HG03095 (cell line): ENCODE data around the gene MSLN.
A peak's percentile ranks its signal among the peaks of the same experiment; 100 is the strongest.
"Not testable (repeated sequence)": the region's sequence is repeated elsewhere in the genome, so short reads cannot be mapped to it uniquely, and the experiment has no call there.

Experiments
- ATAC-seq: cut with Tn5 transposase; IDR thresholded peaks from one replicate; pipeline ENCODE4 v1.9.1; 2021; ENCODE audit warnings: moderate library complexity; ENCODE audit not compliant: unreplicated experiment

MSLN gene

DNA sequence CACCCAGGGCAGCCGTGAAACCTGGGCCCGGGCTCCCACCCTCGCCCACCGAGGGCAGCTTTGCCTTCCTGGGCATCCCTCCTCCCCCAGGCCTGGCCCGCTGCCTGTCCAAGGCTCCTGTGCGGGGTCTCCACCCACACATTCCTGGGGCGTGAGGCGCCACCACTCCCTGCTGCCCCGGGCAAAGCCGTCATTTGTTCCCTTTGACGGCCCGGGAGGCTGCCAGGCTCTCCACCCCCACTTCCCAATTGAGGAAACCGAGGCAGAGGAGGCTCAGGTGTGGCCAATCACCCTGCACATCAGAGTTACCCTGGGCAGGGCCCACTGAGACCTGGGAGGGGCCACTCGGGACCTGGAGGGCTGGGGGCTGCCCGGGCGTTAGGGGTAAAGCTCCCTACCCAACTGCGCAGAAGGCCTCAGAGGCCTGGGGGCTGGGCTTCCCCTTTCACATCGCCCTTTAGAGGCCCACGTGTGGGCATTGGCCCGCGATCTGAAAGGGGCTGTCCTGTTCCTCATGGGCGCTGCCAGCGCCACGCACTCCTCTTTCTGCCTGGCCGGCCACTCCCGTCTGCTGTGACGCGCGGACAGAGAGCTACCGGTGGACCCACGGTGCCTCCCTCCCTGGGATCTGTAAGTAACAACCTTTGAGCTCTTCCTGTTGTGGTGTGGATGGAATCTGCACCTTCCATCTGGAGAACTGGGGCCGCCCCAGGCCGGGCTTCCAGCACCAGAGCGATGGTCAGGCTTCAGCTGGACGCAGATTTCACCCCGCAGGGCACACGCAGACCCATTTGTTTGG, at the start of gene MSLN:
TSS of gene MSLN (plus strand) at position 190 of the 799 bp plus-strand sequence. CDS start 1,947 bp downstream, outside the sequence.
- no peak for ATAC-seq

DNA sequence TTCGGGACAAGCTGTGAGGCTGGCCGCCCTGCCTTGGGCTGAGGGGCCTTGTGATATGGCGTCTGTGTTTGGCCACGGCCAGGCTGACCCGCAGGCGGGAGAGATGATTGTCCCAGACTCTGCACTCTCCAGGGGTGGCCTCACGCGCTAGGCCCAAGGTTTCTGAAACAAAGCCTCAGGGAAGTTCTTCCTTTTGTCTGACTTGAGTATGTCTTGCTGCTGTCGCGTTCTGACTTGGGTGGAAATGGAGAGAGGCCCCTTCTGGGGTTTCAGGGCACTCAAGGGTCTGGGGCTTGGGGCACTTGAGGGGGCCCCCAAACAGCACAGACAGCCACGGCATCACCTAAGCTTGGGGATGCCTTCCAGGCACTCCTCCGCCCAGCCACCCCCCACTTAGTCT, 49.5 kb upstream of the MSLN start:
- no peak for ATAC-seq

DNA sequence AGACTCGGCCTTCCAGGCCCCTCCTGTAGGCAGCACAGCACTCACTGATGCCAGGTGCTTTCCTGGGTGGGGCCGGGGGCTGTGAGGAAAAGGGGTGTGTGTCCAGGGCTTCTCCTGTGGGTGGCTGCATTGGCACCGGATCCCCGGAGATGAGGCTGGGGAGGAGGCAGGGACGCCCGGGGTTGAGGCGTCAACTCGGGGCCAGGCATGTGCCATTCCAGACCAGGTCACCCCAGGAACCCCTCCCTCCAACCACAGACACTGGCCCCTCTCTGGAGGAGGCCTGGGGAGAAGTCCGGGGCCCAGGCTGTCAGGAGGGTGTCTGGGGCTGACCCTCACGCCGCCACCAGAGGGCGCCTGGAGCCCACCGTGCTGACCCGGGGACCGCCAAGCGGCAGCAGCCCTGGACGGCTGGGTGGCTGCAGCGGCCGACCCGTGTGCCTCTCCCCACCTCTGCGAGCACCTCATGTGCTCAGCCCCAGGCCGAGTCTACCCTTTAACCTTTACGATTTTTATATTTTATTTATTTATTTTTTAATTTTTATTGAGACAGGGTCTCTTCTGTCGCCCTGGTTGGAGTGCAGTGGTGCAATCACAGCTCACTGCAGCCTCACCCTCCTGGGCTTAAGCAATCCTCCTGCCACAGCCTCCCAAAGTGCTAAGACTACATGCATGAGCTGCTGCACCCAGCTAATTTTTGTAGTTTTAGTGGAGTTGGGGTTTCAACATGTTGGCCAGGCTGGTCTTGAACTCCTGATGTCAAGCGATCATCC, 48.8 kb upstream of the MSLN start:
- ATAC-seq: no peak

DNA sequence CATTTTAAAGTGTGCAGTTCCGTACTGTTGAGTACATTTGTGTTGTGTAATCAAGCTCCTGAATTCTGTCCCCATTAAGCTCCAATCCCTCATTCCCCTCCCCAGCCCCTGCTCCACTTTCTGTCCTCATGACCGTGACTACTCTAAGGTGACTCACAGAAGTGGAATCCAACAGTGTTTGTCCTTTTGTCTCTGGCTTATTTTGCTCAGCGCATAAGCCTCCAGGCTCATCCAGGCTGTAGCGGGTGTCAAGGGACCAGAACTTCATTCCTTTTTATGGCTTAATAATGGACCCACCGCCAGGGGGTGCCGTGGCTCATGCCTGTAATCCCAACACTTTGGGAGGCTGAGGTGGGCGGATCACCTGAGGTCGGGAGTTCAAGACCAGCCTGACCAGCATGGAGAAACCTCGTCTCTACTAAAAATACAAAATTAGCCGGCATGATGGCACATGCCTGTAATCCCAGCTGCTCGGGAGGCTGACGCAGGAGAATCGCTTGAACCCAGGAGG, 47.7 kb upstream of the MSLN start:
- not testable (repeated sequence) for ATAC-seq

DNA sequence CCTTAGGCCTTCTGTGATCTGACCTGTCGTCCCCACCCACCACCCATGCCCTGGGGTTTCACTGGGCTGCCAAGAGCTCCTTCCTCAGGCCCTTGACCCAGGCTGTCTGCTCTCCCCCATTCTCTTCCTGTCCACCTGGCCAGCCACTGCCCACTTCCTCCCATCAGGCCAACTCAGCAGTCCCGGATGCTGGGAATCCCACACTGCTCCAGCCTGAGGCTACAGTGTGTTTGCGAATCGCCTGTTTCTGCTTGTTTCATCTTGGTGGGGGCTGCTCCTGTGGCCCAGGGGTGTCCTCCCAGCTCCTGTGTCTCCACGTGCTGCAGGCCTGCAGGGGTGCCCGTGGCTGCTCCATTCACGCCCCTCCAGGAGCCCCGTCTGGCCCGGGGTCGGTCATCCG, 46.5 kb upstream of the MSLN start:
- no peak for ATAC-seq

DNA sequence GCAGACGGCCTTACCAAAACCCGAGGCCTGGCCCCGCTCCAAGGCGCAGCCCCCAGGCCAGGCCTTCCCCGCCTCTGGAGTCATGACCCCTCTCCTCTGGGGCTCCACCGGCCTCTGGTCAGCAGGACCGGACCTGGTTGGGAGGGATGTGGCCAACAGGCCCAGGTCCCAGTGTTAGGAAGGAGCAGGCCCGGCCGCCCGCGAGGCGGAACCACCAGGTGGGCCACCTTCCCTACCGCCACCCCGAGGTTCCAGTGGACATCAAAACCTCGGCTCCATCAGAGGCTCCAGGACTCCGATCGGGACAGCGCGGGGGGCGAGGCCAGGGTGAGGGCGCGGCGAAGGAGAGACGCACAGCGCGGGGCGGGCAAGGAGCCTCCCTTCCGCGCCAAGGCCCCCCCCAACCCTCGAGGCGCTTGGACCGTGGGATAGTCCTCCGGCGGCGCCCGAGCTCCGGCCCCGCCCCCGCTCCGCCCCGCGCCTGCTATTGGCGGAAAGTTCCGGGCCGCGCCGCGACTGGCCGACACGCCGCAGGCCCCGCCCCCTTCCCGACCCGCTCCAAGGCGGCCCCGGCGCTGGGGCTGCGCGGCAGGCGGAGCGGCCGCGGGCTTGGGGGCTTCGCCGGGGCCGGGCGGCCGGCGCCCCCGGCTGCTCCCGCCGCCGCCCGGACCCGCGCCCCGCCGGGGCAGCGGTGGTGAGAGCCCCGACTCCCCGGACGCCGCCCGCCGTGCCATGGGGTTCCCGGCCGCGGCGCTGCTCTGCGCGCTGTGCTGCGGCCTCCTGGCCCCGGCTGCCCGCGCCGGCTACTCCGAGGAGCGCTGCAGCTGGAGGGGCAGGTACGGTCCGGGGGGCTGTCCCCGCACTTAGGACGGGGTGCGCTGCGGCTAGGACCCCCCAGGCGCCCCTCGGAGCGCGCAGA, 45.7 kb upstream of the MSLN start, which contains the start of gene METRN:
TSS of gene METRN (plus strand) at position 561 of the 919 bp plus-strand sequence. CDS start at position 733, 172 bp downstream.
- ATAC-seq: peak; percentile 58

DNA sequence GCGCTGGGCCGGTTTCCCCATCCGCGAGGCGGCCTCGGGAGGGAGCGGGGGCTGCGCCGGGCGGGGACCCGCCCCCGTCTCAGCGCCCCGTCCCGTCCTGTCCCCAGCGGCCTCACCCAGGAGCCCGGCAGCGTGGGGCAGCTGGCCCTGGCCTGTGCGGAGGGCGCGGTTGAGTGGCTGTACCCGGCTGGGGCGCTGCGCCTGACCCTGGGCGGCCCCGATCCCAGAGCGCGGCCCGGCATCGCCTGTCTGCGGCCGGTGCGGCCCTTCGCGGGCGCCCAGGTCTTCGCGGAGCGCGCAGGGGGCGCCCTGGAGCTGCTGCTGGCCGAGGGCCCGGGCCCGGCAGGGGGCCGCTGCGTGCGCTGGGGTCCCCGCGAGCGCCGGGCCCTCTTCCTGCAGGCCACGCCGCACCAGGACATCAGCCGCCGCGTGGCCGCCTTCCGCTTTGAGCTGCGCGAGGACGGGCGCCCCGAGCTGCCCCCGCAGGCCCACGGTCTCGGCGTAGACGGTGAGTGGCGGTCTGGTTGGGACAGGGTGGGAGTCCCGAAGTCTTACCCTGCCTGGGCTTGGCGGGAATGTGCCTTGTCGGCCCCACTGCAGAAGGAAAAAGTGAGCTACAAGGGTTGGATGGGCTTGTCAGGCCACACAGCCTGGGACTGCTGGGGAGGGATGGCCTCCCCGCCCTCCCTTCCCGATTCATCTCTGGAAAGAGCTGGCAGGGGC, 44.9 kb upstream of the MSLN start:
- ATAC-seq: peak; percentile 5

DNA sequence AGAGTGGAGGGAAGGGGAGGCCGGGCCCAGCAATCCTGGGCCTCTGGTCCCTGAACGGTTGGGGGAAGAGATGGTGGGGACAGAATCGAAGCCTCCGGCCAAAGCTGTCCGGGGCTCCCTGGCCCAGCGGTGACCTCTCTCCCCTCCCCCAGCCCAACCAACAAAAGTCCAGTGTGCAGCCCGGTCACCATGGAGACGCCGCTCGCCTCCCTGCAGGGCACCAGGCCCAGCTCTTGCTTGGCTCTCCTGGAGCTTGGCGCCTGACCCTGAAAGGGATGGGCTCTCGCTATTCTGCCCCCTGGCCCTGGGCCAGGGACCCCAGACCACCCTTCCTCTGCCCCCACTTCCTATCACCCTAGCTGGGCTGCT, 44.4 kb upstream of the MSLN start:
- ATAC-seq: no peak

DNA sequence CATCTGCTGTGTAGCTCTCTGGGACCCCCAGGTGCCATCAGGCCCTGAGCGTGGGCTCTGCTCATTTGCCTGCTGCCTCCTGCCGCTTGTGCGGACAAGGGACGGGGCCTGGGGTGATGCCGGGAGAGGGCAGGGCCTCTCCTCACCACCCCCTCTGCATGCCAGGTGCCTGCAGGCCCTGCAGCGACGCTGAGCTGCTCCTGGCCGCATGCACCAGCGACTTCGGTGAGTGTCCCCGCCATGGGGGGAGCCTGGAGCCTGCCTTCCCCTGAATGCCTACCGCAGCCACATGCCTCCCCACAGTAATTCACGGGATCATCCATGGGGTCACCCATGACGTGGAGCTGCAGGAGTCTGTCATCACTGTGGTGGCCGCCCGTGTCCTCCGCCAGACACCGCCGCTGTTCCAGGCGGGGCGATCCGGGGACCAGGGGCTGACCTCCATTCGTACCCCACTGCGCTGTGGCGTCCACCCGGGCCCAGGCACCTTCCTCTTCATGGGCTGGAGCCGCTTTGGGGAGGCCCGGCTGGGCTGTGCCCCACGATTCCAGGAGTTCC, 43.7 kb upstream of the MSLN start:
- ATAC-seq: no peak

DNA sequence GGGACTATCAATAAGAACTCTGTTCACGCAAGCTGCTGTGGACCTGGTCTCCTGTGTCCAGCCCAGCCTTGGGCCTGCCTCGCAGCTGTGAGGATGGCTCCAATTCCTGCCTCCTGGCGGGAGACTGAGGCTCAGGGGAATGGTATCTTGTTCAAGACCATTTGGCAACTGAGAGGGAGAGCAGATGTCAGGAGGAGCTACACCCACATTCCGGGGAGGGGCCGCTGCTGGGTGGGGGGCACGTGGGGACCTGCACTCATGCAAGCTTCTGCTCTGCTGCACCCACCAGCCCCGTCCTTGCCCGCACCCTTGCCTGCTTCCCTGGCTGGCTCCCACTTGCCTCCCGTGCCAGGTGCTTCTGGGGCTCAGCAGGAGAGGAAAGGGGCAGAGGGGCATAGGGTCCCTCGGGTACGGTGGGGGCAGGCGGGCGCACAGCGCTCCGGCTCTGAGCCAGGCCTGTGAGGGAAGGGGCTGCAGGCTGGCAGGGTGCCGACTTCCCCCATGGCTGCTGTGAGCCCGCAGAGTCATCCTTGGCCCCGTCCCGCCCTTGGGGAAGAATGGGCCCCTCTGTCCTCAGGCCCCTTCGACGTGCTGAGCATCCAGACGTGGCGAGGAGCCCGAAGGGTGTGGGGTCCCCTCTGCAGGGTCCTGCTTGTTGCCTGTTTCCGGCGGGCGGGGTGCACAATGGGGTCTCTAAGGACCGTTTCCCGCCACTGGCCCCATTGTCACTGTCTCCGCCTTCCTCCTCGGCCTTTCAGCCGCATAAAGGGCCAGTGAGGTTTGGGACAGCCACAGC, 42.9 kb upstream of the MSLN start:
- ATAC-seq: no peak

DNA sequence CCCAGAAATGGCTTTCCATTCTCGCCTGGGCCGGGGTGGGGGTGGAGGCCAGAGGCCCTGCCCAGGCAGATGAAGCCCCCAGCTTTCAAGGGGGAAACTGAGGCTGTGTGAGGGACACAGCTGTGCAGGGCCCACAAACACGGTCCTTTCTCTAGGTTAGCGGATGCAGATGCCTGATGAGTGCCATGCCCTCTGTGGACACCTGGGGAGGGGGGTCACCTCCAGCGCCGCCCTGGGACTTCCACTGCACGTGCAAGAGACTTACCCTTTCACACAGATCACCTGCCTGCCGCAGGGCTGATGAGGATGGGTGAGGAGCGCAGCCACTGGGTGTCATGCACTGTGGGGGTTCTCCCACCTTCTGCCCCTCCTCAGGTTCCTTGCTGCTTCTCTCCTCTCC, 42.1 kb upstream of the MSLN start:
- ATAC-seq: no peak

DNA sequence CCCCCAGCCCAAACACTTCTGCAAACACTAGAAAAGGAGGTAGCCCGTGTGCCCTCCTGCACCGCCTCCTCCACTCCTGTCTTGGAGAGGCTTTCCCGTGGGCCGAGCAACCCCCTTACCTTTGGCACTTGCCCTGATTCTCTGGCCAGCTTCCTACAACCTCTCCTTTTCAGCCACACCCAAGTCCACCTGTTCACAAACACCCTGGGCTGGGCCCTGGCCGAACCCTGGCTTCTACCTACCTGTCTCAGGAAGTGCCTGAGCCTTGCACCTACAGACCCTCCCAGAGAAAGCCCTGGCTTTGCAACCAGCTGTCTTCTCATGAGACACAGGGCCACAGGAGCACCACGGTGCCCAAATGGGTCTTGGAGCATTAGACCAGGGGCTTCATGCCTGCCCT, 41.6 kb upstream of the MSLN start:
- ATAC-seq: no peak

DNA sequence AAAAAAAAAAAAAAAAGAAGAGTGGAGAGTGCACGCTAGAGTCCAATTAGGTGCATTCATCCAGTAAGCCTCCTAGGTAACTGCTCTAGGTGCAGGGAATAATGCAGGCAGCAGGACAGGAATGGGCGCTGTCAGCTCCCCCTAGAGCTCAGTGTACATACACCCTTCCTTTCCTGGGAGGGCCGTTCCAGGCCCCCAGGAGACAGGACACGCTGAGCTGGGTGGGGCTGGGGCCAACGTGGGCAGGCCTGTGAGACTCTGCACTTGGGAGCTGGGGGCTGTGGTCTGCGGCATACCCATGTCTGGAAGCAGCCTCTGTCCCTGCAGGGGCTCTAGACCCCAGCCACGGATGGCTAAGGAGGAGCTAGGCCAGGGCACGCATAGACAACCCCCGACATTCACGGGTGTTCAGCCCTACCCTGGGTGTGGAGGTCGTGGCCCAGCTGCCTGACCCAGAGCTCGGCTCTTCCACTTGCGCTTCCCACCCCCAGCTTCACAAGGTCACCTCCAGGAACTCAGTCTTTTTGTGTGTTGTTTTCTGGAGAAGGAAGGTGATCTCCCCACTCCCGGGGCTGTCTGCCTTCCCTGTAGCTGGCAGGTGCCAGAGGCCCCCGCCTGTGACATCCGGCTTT, 40.6 kb upstream of the MSLN start:
- no peak for ATAC-seq

DNA sequence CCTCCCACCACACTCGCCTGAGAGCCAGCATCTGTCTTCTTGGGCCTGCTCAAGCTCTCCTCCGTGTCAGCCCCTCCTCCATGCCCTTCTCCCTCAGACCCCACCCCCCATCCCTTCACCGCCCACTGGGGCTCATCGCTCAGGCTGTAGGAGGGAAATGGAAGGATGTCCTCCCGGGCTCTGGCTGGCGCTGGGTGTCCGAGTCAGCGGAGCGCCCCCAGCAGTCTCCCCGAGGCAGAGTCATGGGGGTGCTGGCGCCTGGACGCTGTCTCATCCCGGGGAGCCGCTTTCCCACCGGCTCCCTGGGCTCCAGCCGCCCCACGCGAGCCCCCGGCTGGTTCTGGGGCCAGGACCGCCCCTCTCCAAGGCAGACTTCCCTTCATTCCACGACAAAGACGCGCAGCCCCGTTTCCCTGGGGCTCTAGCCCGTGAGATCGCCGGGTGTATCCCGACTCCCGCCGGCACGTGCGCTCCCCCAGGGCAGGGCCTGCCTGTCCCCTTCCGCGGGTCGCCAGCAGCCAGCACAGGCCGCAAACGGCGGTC, 40.0 kb upstream of the MSLN start:
- ATAC-seq: peak; percentile 6

DNA sequence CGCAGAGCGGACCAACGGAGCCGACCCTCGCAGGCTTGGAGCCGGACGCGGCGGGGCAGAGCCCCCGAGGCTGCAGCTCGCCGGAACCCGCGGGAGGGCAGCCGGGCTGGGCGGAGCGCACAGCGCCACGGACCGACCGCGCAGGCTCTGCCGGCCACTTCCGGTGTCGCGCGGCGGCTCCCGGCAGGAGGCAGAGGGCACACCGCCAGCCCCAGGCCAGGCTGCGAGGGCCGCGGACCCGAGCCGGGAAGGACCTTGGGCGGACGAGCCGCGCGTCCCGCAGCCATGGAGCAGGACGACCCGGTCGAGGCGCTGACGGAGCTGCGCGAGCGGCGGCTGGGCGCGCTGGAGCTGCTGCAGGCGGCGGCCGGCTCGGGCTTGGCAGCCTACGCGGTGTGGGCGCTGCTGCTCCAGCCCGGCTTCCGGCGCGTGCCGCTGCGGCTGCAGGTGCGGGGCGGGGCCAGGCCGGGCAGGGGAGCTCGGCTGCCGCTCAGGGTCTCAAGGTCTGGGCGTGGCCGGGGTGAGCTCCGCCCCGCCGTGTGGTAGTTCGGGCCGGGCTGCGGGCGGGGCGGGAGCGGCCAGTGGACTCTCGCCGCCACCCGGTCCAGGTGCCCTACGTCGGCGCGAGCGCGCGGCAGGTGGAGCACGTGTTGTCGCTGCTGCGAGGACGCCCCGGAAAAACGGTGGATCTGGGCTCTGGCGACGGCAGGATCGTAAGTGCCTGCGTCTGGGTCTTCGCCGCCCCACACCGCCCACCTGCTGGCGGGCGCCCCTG, 39.4 kb upstream of the MSLN start, which contains the start of gene ANTKMT:
TSS of gene ANTKMT (plus strand) at position 157 of the 775 bp plus-strand sequence. CDS start at position 286, 129 bp downstream.
- ATAC-seq: peak; percentile 44

DNA sequence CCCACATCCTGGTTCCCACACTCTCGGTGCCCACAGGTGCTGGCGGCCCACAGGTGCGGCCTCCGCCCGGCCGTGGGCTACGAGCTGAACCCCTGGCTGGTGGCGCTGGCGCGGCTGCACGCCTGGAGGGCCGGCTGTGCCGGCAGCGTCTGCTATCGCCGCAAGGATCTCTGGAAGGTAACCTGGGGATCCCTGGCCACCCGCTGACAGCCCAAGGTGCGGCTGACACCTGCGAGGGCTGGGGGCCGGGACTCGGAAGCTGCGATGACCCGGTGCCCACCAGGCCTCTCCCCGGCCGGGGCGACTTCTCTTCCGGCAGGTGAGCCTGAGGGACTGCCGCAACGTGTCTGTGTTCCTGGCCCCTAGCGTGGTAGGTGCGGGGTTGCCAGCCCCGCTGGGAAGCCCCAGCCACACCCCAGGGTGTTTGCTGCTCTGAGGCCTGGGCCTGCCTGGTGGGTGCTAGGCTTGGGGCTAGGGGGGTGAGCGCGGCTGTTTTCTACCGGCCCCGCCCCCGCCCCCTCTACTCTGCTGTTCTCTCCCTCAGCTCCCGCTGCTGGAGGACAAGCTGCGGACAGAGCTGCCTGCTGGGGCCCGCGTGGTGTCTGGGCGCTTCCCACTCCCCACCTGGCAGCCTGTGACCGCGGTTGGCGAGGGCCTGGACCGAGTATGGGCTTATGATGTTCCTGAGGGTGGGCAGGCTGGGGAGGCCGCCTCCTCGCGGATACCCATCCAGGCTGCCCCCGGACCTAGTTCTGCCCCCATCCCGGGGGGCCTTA, 38.6 kb upstream of the MSLN start:
- ATAC-seq: no peak
